Type B pancreatic cell (in vitro differentiated cells): ENCODE results near the gene ATF6B. TPM values are rescaled to one million over a fixed set of nuclear protein-coding genes. Genes with fewer than 3 reads are reported as not detected.
A peak's percentile ranks its signal among the peaks of the same experiment; 100 is the strongest.

Source experiments
- DNase-seq: peaks from one replicate; pipeline ENCODE4 v3.0.0; 2021; ENCODE audit warnings: mixed read lengths; ENCODE audit not compliant: unreplicated experiment; ENCODE audit errors: extremely low spot score
- H3K27ac Mint-ChIP-seq: 2 replicates; pipeline ENCODE4 v1.8.0; 2021; ENCODE audit warnings: mild to moderate bottlenecking, mixed read lengths
- H3K27me3 Mint-ChIP-seq: 2 replicates; pipeline ENCODE4 v1.8.0; 2021; ENCODE audit warnings: mixed read lengths
- H3K36me3 Mint-ChIP-seq: 2 replicates; pipeline ENCODE4 v1.8.0; 2021; ENCODE audit warnings: mixed read lengths
- H3K4me1 Mint-ChIP-seq: one replicate; pipeline ENCODE4 v1.8.0; 2021; ENCODE audit warnings: mixed read lengths; ENCODE audit not compliant: unreplicated experiment
- H3K4me3 Mint-ChIP-seq: 2 replicates; pipeline ENCODE4 v1.8.0; 2021; ENCODE audit warnings: mild to moderate bottlenecking, mixed read lengths
- H3K9me3 Mint-ChIP-seq: 2 replicates; pipeline ENCODE4 v1.8.0; 2021; ENCODE audit warnings: mixed read lengths
- CTCF ChIP-seq: fragments of 200-600 bp; sonication (generic); conservative IDR thresholded peaks from 2 replicates; pipeline ENCODE4 v1.5.0; 2021; ENCODE audit warnings: antibody characterized with exemption, mild to moderate bottlenecking
- total RNA-seq: library from RNA; stranded (reverse); gene quantifications from 2 replicates; pipeline ENCODE4 v1.2.1, GENCODE V29; 2021; ENCODE audit warnings: low replicate concordance

Gene ATF6B
- total RNA-seq, 1 donor from 2014 or later = 95.8 TPM

DNA sequence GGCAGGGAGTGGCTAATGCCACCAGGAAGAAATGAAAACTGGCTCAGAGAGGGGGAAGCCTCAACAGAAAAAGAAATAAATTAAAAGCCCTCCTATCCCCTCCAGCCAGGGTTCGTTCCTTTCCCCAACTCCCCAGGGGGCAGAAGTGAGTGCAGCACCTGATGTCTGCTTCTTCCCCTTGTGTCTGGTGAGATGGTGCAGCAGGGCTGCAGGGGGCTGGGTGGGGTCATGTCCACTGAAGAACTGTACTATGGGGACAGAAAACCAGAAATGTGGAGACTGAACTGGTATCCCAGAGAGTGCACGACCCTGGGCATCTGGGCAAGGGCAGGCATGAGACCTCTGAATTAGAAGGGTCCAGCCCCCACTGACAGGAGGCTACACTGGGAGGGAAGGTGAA lies 40.3 kb upstream of the ATF6B start:
- no peaks in the 10 kb centered on the region for H3K9me3 Mint-ChIP-seq
- no peak overlapping the region for H3K4me3 Mint-ChIP-seq
- H3K27ac Mint-ChIP-seq = peak overlapping the region; percentile 86
- no peak for TF ChIP-seq CTCF
- H3K4me1 Mint-ChIP-seq = peaks cover 16% of the 10 kb centered on the region
- peaks cover 34% of the 10 kb centered on the region for H3K36me3 Mint-ChIP-seq
- DNase-seq = no peak
- no peaks in the 10 kb centered on the region for H3K27me3 Mint-ChIP-seq

DNA sequence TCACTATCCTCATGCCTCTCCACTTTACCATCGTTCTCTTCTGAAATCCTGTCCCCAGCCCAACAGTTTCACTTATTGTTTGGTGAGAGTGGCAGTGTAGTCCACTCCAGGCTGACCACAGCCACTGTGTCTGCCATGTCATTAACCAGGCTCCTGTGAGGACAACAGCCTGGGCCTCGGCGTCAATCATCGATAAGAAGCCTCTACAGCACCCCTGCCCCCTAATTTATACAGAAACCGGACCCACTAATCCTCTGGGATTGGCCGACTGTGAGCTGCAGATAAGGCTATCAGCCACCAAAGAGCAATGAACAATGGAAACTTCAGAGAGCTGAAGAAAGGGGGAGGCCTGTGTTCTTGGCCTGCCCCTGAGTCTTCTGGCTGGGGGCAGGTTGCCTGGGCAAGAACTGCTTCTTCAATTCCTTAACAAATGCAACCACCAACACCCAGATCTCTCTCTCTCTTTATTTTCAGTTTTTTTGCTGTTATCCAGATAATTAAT lies 39.8 kb upstream of the ATF6B start:
- Mint-ChIP-seq H3K27me3 (no peaks in the 10 kb centered on the region), H3K4me3 (peak overlapping the region; percentile 41), H3K27ac (peak overlapping the region; percentile 86), H3K36me3 (peaks cover 34% of the 10 kb centered on the region), H3K4me1 (peaks cover 12% of the 10 kb centered on the region), H3K9me3 (no peaks in the 10 kb centered on the region)
- no peak for DNase-seq
- TF ChIP-seq CTCF = no peak

- DNase-seq = no peak
- H3K4me3 Mint-ChIP-seq = peak overlapping the region; percentile 41
- no peaks in the 10 kb centered on the region for H3K27me3 Mint-ChIP-seq
- no peaks in the 10 kb centered on the region for H3K9me3 Mint-ChIP-seq
- peaks cover 8% of the 10 kb centered on the region for H3K4me1 Mint-ChIP-seq
- H3K27ac Mint-ChIP-seq = peak overlapping the region; percentile 86
- H3K36me3 Mint-ChIP-seq = peaks cover 34% of the 10 kb centered on the region
- no peak for TF ChIP-seq CTCF
These were observed 39.2 kb upstream of the ATF6B start for GRCh38 chr6:32167154-32167760.

- H3K36me3 Mint-ChIP-seq = peaks cover 34% of the 10 kb centered on the region
- DNase-seq = no peak
- TF ChIP-seq CTCF = no peak
- no peaks in the 10 kb centered on the region for H3K27me3 Mint-ChIP-seq
- no peak overlapping the region for H3K4me3 Mint-ChIP-seq
- peaks cover 8% of the 10 kb centered on the region for H3K4me1 Mint-ChIP-seq
- no peak overlapping the region for H3K27ac Mint-ChIP-seq
- no peaks in the 10 kb centered on the region for H3K9me3 Mint-ChIP-seq
These were observed 38.5 kb upstream of the ATF6B start for GRCh38 chr6:32166411-32167061.

DNA sequence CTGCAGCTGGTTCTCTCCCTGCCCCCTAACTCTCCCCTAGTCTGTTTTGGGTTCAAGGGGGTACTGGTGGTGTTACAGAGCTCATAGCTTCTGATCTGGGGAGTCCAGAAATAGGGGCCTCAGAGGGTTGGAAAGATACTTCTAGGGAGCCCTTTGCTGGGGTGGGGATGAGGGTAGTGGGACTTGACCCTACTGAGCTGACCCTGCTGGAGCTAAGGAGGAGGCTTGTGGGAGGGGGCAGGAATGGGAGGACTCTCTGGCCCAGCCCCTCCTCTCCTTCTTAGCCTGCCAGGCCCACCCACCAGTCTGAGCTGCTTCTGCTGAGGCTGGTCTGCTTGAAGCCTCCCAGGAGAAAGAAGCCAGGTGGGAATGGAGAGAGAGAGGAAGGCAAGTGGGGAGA lies 36.2 kb upstream of the ATF6B start, which contains the start of gene EGFL8:
Gene EGFL8 (plus strand): TSS at position 301 of the 400 bp plus-strand sequence. CDS start 1,571 bp downstream, outside the sequence.
- no peak for DNase-seq

More for the DNA sequence above, 36.2 kb upstream of the ATF6B start, which contains the start of gene EGFL8:
- no peak for TF ChIP-seq CTCF
- Mint-ChIP-seq H3K4me3 (no peak within 1 kb of the TSS), H3K27me3 (no peaks in the 10 kb centered on the region), H3K9me3 (no peaks in the 10 kb centered on the region), H3K36me3 (peaks cover 19% of the 10 kb centered on the region), H3K4me1 (peaks cover 8% of the 10 kb centered on the region), H3K27ac (no peak within 1 kb of the TSS)
